PFSK-1 (cell line): ENCODE results near the gene ELMO1.

ENCODE experiments used
- POLR2AphosphoS5 ChIP-seq: IDR thresholded peaks from 2 replicates; pipeline ENCODE4 v1.6.1; 2012; ENCODE audit warnings: low read depth, mild to moderate bottlenecking, control low read depth, low read length, moderate library complexity
- REST ChIP-seq, 2 experiments: IDR thresholded peaks; 2 replicates each; pipeline versions ENCODE4 v1.6.1 to v1.8.0; 2011 to 2012; ENCODE audit warnings: low read depth in 2 of 2, low read length in 2 of 2, control low read depth in 1 of 2, inconsistent platforms in 1 of 2, mild to moderate bottlenecking in 1 of 2, moderate library complexity in 1 of 2; ENCODE audit not compliant: insufficient read depth in 1 of 2
- SIN3A ChIP-seq: IDR thresholded peaks from 2 replicates; pipeline ENCODE4 v1.6.1; 2012; ENCODE audit warnings: mild to moderate bottlenecking, low read length, moderate library complexity, borderline replicate concordance; ENCODE audit not compliant: insufficient read depth
- TAF1 ChIP-seq: IDR thresholded peaks from 2 replicates; pipeline ENCODE4 v1.6.1; 2012; ENCODE audit warnings: low read length, control low read depth, borderline replicate concordance; ENCODE audit not compliant: insufficient read depth

GRCh38 chr7:37282093-37282444, 166.6 kb downstream of the ELMO1 start:
- TF ChIP-seq POLR2AphosphoS5 (no peak), REST (IDR thresholded peaks at IDR 0.05; ENCODE audit: insufficient read depth in 1 of 2, low read depth in 2 of 2, low read length in 2 of 2) (no peak), SIN3A (no peak), TAF1 (no peak)
